ENCODE results near the gene TMEM242.

The TMEM242 gene

GRCh38 chr6:157248264-157248663 is 75.1 kb downstream of the TMEM242 start:
- no peak for DNase-seq

GRCh38 chr6:157246771-157247484 is 76.4 kb downstream of the TMEM242 start:
- no peak for DNase-seq

GRCh38 chr6:157246048-157246630 is 77.2 kb downstream of the TMEM242 start:
- DNase-seq = no peak

GRCh38 chr6:157245436-157245835 is 77.9 kb downstream of the TMEM242 start:
- DNase-seq = no peak

- no peak for DNase-seq
These were observed 78.5 kb downstream of the TMEM242 start for GRCh38 chr6:157244780-157245179.

GRCh38 chr6:157244175-157244574 is 79.1 kb downstream of the TMEM242 start:
- no peak for DNase-seq

GRCh38 chr6:157242791-157243190 is 80.5 kb downstream of the TMEM242 start:
- DNase-seq = no peak

GRCh38 chr6:157240960-157241311 is 82.4 kb downstream of the TMEM242 start:
- DNase-seq = no peak

- DNase-seq = peak; percentile 47
These were observed 83.0 kb downstream of the TMEM242 start for GRCh38 chr6:157240059-157240959.

- no peak for DNase-seq
These were observed 83.7 kb downstream of the TMEM242 start for GRCh38 chr6:157239671-157240058.
